HG03342 (cell line): ENCODE results near the gene LTA4H.
"Not testable (repeated sequence)": the region's sequence is repeated elsewhere in the genome, so short reads cannot be mapped to it uniquely, and the experiment has no call there.

Experiments
- ATAC-seq: cut with Tn5 transposase; IDR thresholded peaks from one replicate; pipeline ENCODE4 v1.9.1; 2021; ENCODE audit warnings: mild to moderate bottlenecking, moderate library complexity; ENCODE audit not compliant: unreplicated experiment

Gene LTA4H

GRCh38 chr12:96035283-96036236, at the start of gene LTA4H:
Gene LTA4H (minus strand): TSS chr12:96035587. CDS start chr12:96035519, 68 bp downstream.
- ATAC-seq, result peak; percentile 87

- no peak for ATAC-seq
Measured at GRCh38 chr12:96084624-96085023, 49.2 kb upstream of the LTA4H start.

GRCh38 chr12:96083020-96083719, 47.8 kb upstream of the LTA4H start:
- ATAC-seq, result no peak

- no peak for ATAC-seq
Measured at GRCh38 chr12:96081596-96081995, 46.2 kb upstream of the LTA4H start.

- ATAC-seq, result no peak
Measured at GRCh38 chr12:96078231-96079135, 43.1 kb upstream of the LTA4H start.

- no peak for ATAC-seq
Measured at GRCh38 chr12:96077081-96077480, 41.7 kb upstream of the LTA4H start.

GRCh38 chr12:96075560-96075959, 40.2 kb upstream of the LTA4H start:
- no peak for ATAC-seq

- no peak for ATAC-seq
Measured at GRCh38 chr12:96073346-96074330, 38.3 kb upstream of the LTA4H start.

GRCh38 chr12:96070670-96071279, 35.4 kb upstream of the LTA4H start:
- peak; percentile 53 for ATAC-seq

- ATAC-seq, result no peak
Measured at GRCh38 chr12:96069511-96070231, 34.3 kb upstream of the LTA4H start.

- ATAC-seq, result no peak
Measured at GRCh38 chr12:96068636-96069035, 33.2 kb upstream of the LTA4H start.

- ATAC-seq, result no peak
Measured at GRCh38 chr12:96068111-96068510, 32.7 kb upstream of the LTA4H start.

- not testable (repeated sequence) for ATAC-seq
Measured at GRCh38 chr12:96065776-96066175, 30.4 kb upstream of the LTA4H start.

- no peak for ATAC-seq
Measured at GRCh38 chr12:96064966-96065365, 29.6 kb upstream of the LTA4H start.

- ATAC-seq, result no peak
Measured at GRCh38 chr12:96064271-96064670, 28.9 kb upstream of the LTA4H start.

- ATAC-seq, result no peak
Measured at GRCh38 chr12:96063046-96063445, 27.7 kb upstream of the LTA4H start.

- peak; percentile 88 for ATAC-seq
Measured at GRCh38 chr12:96061864-96062453, 26.6 kb upstream of the LTA4H start.

GRCh38 chr12:96061323-96061722, 25.9 kb upstream of the LTA4H start:
- no peak for ATAC-seq
